Nasal cavity respiratory epithelium epithelial cell of viscerocranial mucosa (primary cell): ENCODE results near the gene TAF11L11. TPM values are rescaled to one million over a fixed set of nuclear protein-coding genes. Genes with fewer than 3 reads are reported as not detected.

Experiments used
- total RNA-seq: library from RNA; depleted of rRNA; stranded (reverse); fragments of >200 nt; gene quantifications from 2 replicates; pipeline ENCODE4 v1.2.3, GENCODE V29; 2014

Gene TAF11L11
- not detected in 2 replicates for total RNA-seq

GRCh38 chr5:17603880-17604279 is at the start of gene TAF11L11:
TAF11L11 (plus strand) TSS chr5:17604183.

DNA sequence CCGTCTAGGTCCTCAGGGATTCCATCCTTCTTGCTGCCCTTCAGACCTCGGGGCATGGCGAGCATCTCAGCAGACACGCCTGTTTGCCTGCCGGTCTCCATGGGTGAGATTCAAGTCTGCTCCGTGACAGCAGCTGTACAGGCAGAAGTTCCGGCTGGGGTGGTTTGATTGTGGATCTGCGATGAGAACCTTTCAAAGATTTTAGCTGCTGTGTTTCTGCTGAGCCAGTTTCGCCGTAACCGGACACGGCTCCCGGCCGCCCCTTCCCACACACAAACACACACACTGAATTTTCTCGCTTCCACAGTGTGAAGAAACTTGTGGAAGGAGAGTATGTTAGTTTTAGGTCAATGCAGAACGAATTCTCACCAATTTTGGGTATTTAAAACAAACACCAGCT is 18.3 kb upstream of the TAF11L11 start, which contains the start of gene TAF11L7:
Gene TAF11L7 (minus strand): TSS at position 101 of the 400 bp plus-strand sequence.

DNA sequence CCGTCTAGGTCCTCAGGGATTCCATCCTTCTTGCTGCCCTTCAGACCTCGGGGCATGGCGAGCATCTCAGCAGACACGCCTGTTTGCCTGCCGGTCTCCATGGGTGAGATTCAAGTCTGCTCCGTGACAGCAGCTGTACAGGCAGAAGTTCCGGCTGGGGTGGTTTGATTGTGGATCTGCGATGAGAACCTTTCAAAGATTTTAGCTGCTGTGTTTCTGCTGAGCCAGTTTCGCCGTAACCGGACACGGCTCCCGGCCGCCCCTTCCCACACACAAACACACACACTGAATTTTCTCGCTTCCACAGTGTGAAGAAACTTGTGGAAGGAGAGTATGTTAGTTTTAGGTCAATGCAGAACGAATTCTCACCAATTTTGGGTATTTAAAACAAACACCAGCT is 13.1 kb upstream of the TAF11L11 start, which contains the start of gene TAF11L8:
Gene TAF11L8 (minus strand): TSS at position 101 of the 400 bp plus-strand sequence.

DNA sequence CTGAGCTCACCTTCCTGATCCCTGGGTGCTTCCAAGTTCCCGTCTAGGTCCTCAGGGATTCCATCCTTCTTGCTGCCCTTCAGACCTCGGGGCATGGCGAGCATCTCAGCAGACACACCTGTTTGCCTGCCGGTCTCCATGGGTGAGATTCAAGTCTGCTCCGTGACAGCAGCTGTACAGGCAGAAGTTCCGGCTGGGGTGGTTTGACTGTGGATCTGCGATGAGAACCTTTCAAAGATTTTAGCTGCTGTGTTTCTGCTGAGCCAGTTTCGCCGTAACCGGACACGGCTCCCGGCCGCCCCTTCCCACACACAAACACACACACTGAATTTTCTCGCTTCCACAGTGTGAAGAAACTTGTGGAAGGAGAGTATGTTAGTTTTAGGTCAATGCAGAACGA is 9.7 kb upstream of the TAF11L11 start, which contains the start of gene TAF11L9:
Gene TAF11L9 (minus strand): TSS at position 140 of the 400 bp plus-strand sequence.

DNA sequence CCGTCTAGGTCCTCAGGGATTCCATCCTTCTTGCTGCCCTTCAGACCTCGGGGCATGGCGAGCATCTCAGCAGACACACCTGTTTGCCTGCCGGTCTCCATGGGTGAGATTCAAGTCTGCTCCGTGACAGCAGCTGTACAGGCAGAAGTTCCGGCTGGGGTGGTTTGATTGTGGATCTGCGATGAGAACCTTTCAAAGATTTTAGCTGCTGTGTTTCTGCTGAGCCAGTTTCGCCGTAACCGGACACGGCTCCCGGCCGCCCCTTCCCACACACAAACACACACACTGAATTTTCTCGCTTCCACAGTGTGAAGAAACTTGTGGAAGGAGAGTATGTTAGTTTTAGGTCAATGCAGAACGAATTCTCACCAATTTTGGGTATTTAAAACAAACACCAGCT is 6.3 kb upstream of the TAF11L11 start, which contains the start of gene TAF11L10:
Gene TAF11L10 (minus strand): TSS at position 101 of the 400 bp plus-strand sequence.

DNA sequence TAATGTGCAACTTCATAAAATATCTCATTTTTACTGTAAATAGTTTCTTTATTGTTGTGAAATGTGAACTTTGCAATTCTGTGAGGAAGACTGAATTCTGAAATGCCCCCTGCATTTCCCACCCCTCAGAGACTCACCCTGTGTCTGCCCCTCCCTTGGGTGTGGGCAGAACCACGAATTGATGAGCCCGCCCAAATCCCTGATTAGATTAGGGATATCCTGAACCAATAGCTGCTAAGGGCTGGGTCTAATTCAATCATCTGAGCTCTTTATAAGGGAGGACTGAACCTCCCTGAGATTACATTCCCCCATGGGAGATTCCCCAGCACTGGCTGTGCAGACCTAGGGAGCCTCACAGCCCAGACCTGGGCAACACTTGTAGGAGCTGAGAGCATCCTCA is 6.1 kb downstream of the TAF11L11 start, which contains the start of gene TAF11L12:
Gene TAF11L12 (plus strand): TSS at position 301 of the 400 bp plus-strand sequence.

GRCh38 chr5:17631788-17632187 is 27.8 kb downstream of the TAF11L11 start, which contains the start of gene TAF11L13:
TAF11L13 (plus strand) TSS chr5:17632088.

GRCh38 chr5:17634160-17634559 is 30.2 kb downstream of the TAF11L11 start, which contains the start of gene TAF11L14:
TAF11L14 (plus strand) TSS chr5:17634460.

Other genes starting within 250 kb of the TAF11L11 start
- not detected in 2 replicates for gene TAF11L2, start 106.0 kb upstream of the TAF11L11 start, total RNA-seq
- not detected in 2 replicates for gene TAF11L3, start 85.8 kb upstream of the TAF11L11 start, total RNA-seq
- not detected in 2 replicates for gene TAF11L4, start 82.4 kb upstream of the TAF11L11 start, total RNA-seq
- gene TAF11L5, start 78.9 kb upstream of the TAF11L11 start, total RNA-seq, result not detected in 2 replicates
- not detected in 2 replicates for gene TAF11L6, start 75.5 kb upstream of the TAF11L11 start, total RNA-seq
- not detected in 2 replicates for gene TAF11L7, start 18.4 kb upstream of the TAF11L11 start, total RNA-seq
- not detected in 2 replicates for gene TAF11L8, start 13.2 kb upstream of the TAF11L11 start, total RNA-seq
- gene TAF11L9, start 9.8 kb upstream of the TAF11L11 start, total RNA-seq, result not detected in 2 replicates
- not detected in 2 replicates for gene TAF11L10, start 6.4 kb upstream of the TAF11L11 start, total RNA-seq
- gene TAF11L12, start 6.2 kb downstream of the TAF11L11 start, total RNA-seq, result not detected in 2 replicates
- not detected in 2 replicates for gene TAF11L13, start 27.9 kb downstream of the TAF11L11 start, total RNA-seq
- gene TAF11L14, start 30.3 kb downstream of the TAF11L11 start, total RNA-seq, result not detected in 2 replicates